GM13977 (cell line): Measurements from ENCODE around the gene MACIR.

Source experiments
- DNase-seq: peaks from one replicate; pipeline ENCODE4 v3.0.0; 2012; ENCODE audit warnings: low spot score
- CTCF ChIP-seq: IDR thresholded peaks from 2 replicates; pipeline ENCODE4 v1.5.1; 2012; ENCODE audit warnings: mild to moderate bottlenecking, control low read depth; ENCODE audit not compliant: insufficient read depth; ENCODE audit errors: extremely low read depth, missing control alignments
- in situ Hi-C: fragments of 300-500 bp; cut with MboI; formaldehyde crosslinking; loops from one replicate; pipeline ENCODE4 v1.12.0; 2022; ENCODE audit warnings: low sequenced_read_pairs, low pct_unique_long_range_greater_than_20kb, mixed read lengths, inconsistent platforms; ENCODE audit not compliant: unreplicated experiment

Gene MACIR

GRCh38 chr5:103305809-103306208 is 47.2 kb downstream of the MACIR start:
- in situ Hi-C loops: no loop called here
- TF ChIP-seq CTCF: no peak
- DNase-seq: no peak

DNA sequence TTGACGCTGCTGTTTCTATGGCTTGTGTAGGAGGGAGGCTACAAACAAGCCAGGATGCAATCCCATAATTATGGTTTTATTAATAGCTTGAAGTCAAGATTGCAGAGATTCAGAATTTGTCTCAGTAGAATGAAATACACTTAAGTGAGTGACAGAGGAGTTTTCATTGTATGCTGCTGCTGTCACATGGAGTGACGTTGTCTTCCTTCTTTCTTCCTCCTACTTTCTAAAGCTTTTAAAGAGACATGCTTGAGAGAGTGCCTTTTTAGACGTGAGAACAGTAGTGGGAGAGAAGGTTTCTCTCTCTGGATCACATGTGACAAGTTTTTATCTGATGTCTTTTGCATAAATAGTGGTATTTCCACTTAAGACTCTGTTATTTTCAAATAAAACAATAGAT is 48.9 kb downstream of the MACIR start:
- DNase-seq: no peak
- no peak for TF ChIP-seq CTCF
- in situ Hi-C loops: no loop called here

GRCh38 chr5:103308774-103309173 is 50.2 kb downstream of the MACIR start:
- no peak for TF ChIP-seq CTCF
- in situ Hi-C loops: no loop called here
- DNase-seq: no peak

- in situ Hi-C loops: no loop called here
- TF ChIP-seq CTCF: no peak
- no peak for DNase-seq
Observed at GRCh38 chr5:103313056-103313455, 54.5 kb downstream of the MACIR start.

DNA sequence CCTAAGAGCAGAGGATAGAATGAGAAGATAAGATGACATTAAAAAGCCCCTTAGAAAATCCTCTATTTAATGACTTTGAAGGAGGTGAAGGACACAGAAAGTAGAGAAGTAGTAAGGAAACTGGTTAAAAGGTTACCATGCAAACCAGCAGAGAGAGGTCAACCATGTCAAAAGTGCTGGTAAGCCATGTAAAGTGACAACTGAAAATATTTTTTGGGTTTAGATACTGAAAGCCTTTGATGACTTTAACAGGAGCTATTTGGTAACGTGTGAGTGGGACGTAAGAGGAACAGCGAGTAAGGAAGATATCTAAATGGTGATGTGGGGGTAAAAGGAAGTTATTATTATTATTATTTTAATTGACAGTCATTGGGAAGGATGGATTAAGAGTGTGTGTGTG is 56.9 kb downstream of the MACIR start:
- DNase-seq: no peak
- TF ChIP-seq CTCF: no peak
- in situ Hi-C loops: no loop called here

GRCh38 chr5:103327451-103327850 is 68.9 kb downstream of the MACIR start:
- DNase-seq: no peak
- in situ Hi-C loops: no loop called here
- no peak for TF ChIP-seq CTCF

DNA sequence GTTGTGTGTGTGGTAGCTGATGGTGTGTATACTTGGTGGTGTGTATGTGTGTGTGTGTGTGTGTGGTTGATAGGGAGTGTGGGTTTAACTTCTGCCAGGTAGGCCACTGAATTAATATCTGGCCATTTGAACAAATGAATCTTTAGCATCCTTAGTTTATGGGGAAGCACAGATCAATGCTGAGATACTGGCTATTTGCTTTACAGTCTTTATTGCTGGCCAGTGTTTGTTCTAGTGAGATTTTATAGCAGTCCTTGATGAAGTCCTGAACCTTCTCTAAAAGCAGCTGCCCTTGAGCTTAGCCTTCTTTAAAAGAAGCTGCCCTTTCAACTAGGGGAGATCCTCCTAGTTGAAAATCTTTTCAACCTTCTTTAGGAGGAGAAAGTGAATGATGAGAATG is 69.3 kb downstream of the MACIR start:
- in situ Hi-C loops: no loop called here
- no peak for DNase-seq
- TF ChIP-seq CTCF: no peak
